Measurements from ENCODE around the gene ZNF275.

DNA sequence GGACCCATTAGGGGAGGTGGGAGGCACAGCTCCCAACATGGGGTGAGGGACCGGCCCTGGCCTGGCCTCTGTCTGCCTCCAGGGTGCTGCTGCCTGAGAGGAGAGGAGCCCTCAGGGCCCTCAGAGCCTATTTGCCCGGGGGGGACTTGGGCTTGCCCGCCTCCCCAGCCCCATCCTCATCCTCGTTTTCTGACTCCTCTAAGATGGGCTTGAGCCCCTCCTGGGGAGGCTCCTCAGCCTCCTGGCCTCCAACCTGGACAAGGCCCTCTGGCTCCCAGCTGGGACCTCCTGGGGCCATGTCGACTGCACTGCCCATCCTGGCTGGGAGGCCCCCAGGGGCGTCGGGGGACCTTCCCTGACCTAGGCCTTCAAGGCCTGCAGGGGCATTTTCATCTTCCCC, 15.1 kb upstream of the ZNF275 start:
- TF ChIP-seq TAF1 (IDR thresholded peaks at IDR 0.05; ENCODE audit: low read depth, low read length) (no peak), POLR2A (IDR thresholded peaks at IDR 0.05; ENCODE audit: control extremely low read depth in 1 of 2, low read depth in 2 of 2, low read length in 2 of 2) (no peak), GABPA (IDR thresholded peaks at IDR 0.05; ENCODE audit: borderline replicate concordance, insufficient read depth, low read length) (no peak), BRCA1 (IDR thresholded peaks at IDR 0.05; ENCODE audit: low read depth, low read length) (no peak), CHD2 (IDR thresholded peaks at IDR 0.05; ENCODE audit: low read length) (no peak), TAF7 (optimal IDR thresholded peaks at IDR 0.05; ENCODE audit: borderline replicate concordance, low read depth, low read length) (no peak)
- TF ChIP-seq, protein P1, sequence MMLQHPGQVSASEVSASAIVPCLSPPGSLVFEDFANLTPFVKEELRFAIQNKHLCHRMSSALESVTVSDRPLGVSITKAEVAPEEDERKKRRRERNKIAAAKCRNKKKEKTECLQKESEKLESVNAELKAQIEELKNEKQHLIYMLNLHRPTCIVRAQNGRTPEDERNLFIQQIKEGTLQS (IDR thresholded peaks at IDR 0.05; ENCODE audit: insufficient read depth, low read depth, low read length): no peak
- TF ChIP-seq, protein P2, sequence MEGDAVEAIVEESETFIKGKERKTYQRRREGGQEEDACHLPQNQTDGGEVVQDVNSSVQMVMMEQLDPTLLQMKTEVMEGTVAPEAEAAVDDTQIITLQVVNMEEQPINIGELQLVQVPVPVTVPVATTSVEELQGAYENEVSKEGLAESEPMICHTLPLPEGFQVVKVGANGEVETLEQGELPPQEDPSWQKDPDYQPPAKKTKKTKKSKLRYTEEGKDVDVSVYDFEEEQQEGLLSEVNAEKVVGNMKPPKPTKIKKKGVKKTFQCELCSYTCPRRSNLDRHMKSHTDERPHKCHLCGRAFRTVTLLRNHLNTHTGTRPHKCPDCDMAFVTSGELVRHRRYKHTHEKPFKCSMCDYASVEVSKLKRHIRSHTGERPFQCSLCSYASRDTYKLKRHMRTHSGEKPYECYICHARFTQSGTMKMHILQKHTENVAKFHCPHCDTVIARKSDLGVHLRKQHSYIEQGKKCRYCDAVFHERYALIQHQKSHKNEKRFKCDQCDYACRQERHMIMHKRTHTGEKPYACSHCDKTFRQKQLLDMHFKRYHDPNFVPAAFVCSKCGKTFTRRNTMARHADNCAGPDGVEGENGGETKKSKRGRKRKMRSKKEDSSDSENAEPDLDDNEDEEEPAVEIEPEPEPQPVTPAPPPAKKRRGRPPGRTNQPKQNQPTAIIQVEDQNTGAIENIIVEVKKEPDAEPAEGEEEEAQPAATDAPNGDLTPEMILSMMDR (IDR thresholded peaks at IDR 0.05; ENCODE audit: control extremely low read depth in 1 of 3, insufficient read depth in 1 of 3, low read depth in 1 of 3, low read length in 3 of 3): no peak

Data from H1 (cell line).